GM12891 (cell line): ENCODE measurements around the gene ROS1.

Experiments used
- POLR2A ChIP-seq: IDR thresholded peaks from 2 replicates; pipeline ENCODE4 v1.6.1; 2011; ENCODE audit warnings: low read depth, low read length, control low read depth
- POLR2AphosphoS5 ChIP-seq: IDR thresholded peaks from 2 replicates; pipeline ENCODE4 v1.6.1; 2011; ENCODE audit warnings: low read depth, low read length, control low read depth

GRCh38 chr6:117373211-117373813 lies 52.4 kb downstream of the ROS1 start:
- no peak for TF ChIP-seq POLR2A
- no peak for TF ChIP-seq POLR2AphosphoS5
